Tibial artery (tissue), 4 donors: ENCODE data around the gene LRBA.

Experiments
- DNase-seq, 2 donors: peaks; one replicate each; pipeline ENCODE4 v3.0.0-alpha.2; 2019
- H3K27ac ChIP-seq, 2 donors: fragments of 200-600 bp; sonication (generic) in 1 of 2; 1 replicate in 1 of 2; 2 replicates in 1 of 2; pipeline ENCODE4 v1.5.1; 2018 to 2019; ENCODE audit warnings: mild to moderate bottlenecking in 1 of 2
- H3K27me3 ChIP-seq, 2 donors: fragments of 200-600 bp; sonication (generic) in 1 of 2; one replicate each; pipeline versions ENCODE4 v1.5.1 to v1.6.0; 2016 to 2019
- H3K36me3 ChIP-seq, 3 donors: fragments of 200-600 bp; sonication (generic) in 2 of 3; one replicate each; pipeline ENCODE4 v1.5.1; 2016 to 2019; ENCODE audit warnings: mild to moderate bottlenecking in 2 of 3
- H3K4me1 ChIP-seq, 4 donors: fragments of 200-600 bp; sonication (generic) in 2 of 4; 1 replicate in 3 of 4; 2 replicates in 1 of 4; pipeline ENCODE4 v1.5.1; 2016 to 2019
- H3K4me3 ChIP-seq, 2 donors: fragments of 200-600 bp; sonication (generic) in 1 of 2; 1 replicate in 1 of 2; 2 replicates in 1 of 2; pipeline ENCODE4 v1.5.1; 2018 to 2019; ENCODE audit warnings: mild to moderate bottlenecking in 2 of 2
- H3K9me3 ChIP-seq, 3 donors: fragments of 200-600 bp; sonication (generic) in 1 of 3; one replicate each; pipeline ENCODE4 v1.5.1; 2016 to 2019
- intact Hi-C: fragments of 100-400 bp; cut with DNase I; formaldehyde crosslinking; loops from one replicate; pipeline ENCODE4 v1.15.0; 2023; ENCODE audit warnings: low total_unique reads
- TF ChIP-seq, protein P1 (sequence below), 2 experiments: fragments of 200-600 bp in 1 of 2; fragments of 450-650 bp in 1 of 2; IDR thresholded peaks; one replicate each; pipeline ENCODE4 v1.5.1; 2017 to 2019; ENCODE audit warnings: antibody characterized with exemption in 2 of 2, mild to moderate bottlenecking in 1 of 2, moderate library complexity in 1 of 2

LRBA gene

DNA sequence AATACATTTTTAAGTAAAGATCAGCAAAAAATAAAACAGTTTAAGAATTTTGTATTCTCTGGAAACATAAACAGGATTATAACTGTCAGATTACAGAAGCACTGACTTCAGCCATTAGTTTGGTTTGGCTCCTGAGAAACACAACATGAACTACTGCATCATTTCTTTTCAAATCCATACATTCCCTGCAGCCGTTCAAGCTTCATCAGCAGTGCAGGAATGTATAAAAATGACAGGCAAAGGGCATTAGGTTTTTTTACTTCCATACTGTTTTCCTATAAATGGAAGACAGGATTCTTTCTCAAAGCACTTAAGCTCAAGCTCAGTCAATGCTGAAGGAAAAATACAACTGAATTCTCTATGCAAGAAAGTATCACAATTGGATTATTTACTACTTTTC lies 437.3 kb downstream of the LRBA start:
- Histone ChIP-seq H3K27ac (no peak overlapping the region), H3K4me3 (no peak overlapping the region)
- intact Hi-C loops = no loop called here

GRCh38 chr4:150574678-150575077 lies 440.4 kb downstream of the LRBA start:
- Histone ChIP-seq H3K4me3 (no peak overlapping the region), H3K9me3 (no peaks in the 10 kb centered on the region), H3K27me3 (no peaks in the 10 kb centered on the region), H3K27ac (no peak overlapping the region), H3K4me1 (no peaks in the 10 kb centered on the region), H3K36me3 (no peaks in the 10 kb centered on the region)
- TF ChIP-seq, protein P1, sequence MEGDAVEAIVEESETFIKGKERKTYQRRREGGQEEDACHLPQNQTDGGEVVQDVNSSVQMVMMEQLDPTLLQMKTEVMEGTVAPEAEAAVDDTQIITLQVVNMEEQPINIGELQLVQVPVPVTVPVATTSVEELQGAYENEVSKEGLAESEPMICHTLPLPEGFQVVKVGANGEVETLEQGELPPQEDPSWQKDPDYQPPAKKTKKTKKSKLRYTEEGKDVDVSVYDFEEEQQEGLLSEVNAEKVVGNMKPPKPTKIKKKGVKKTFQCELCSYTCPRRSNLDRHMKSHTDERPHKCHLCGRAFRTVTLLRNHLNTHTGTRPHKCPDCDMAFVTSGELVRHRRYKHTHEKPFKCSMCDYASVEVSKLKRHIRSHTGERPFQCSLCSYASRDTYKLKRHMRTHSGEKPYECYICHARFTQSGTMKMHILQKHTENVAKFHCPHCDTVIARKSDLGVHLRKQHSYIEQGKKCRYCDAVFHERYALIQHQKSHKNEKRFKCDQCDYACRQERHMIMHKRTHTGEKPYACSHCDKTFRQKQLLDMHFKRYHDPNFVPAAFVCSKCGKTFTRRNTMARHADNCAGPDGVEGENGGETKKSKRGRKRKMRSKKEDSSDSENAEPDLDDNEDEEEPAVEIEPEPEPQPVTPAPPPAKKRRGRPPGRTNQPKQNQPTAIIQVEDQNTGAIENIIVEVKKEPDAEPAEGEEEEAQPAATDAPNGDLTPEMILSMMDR (IDR thresholded peaks at IDR 0.05) = no peak
- intact Hi-C loops = no loop called here
- no peak for DNase-seq

More for the DNA sequence above, 437.3 kb downstream of the LRBA start:
- H3K9me3 ChIP-seq = no peaks in the 10 kb centered on the region
- H3K27me3 ChIP-seq = no peaks in the 10 kb centered on the region
- no peak for DNase-seq
- H3K36me3 ChIP-seq = no peaks in the 10 kb centered on the region
- TF ChIP-seq, protein P1 (IDR thresholded peaks at IDR 0.05) = no peak
- H3K4me1 ChIP-seq = no peaks in the 10 kb centered on the region

DNA sequence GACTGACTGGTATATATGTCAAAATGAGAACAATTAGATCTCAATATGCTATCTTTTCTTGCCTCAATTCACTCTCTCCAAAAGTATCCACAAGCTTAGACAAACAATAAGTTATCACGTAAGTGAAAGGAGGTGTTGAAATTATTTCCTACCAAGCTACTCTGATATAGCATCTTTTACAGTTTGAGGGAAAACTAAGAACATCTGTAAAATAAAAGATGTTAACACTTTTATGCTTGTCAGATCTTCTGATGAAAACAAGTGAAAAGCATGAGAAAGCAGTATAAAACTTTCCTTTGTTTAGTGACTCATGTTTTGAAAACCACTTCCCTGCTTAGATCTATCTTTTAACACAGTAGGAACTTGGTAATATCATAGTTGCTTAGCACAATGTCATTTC lies 441.6 kb downstream of the LRBA start:
- Histone ChIP-seq H3K4me3 (no peak overlapping the region), H3K27ac (no peak overlapping the region), H3K27me3 (no peaks in the 10 kb centered on the region), H3K36me3 (no peaks in the 10 kb centered on the region), H3K4me1 (no peaks in the 10 kb centered on the region), H3K9me3 (no peaks in the 10 kb centered on the region)
- intact Hi-C loops = no loop called here
- DNase-seq = no peak
- TF ChIP-seq, protein P1 (IDR thresholded peaks at IDR 0.05) = no peak

DNA sequence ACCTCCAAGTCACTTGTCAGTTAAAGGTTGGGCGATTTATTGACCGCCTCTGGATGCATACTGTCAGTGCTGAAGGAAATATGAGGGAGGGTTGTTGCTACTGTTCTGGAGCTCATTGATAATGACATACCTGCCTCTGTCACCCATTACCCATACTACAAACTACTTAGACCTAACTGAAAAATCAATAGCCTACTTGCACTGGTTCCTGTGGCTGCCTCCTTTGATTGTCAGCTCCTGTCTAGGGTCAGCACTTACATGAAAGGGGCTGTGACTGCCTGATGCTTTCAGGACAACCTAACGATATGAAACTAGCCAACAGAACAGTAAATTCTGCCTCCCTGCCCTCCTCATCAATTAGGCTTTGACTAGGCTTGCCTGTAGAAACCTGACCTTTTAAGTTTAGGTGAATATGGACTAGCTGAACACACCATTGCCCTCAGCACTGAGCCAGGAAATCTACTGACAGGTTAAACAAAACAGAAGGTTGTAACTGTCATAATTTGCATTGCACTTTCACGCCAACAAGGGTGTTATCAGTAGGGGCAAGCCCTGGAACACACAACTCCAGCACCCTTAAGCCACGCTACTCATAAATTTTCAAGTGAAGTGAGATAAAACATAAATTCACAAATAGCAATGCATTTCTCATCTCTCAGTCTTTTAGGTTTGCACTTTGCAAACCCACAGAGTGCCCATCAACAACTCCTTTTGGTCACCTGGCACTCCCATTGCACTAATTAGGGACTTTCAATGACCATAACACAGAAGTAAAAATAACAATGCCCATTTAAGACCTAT lies 442.2 kb downstream of the LRBA start:
- DNase-seq = no peak
- no peaks in the 10 kb centered on the region for H3K9me3 ChIP-seq
- no peak overlapping the region for H3K4me3 ChIP-seq
- H3K36me3 ChIP-seq = no peaks in the 10 kb centered on the region
- no peak overlapping the region for H3K27ac ChIP-seq
- intact Hi-C loops = no loop called here
- no peaks in the 10 kb centered on the region for H3K4me1 ChIP-seq
- TF ChIP-seq, protein P1 (IDR thresholded peaks at IDR 0.05) = no peak
- no peaks in the 10 kb centered on the region for H3K27me3 ChIP-seq

DNA sequence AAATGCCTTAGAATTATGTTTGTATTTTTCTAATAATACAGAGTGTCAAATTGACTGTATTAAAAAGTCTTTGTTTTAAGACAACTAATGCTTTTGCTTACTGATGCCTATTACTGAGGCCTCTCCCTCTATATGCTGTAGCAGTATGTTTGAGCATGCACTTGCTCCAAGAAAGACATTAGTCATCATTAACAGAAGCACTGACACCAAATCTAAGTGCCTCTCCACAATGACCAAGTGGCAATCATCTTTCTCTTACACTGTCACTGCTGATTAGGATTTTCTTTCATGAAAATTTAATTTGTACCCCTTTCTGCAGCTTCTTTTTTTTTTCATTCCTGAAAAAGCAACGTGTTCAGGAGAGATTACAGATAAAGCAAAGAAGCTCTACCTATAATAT lies 444.2 kb downstream of the LRBA start:
- H3K27ac ChIP-seq = no peak overlapping the region
- TF ChIP-seq, protein P1 (IDR thresholded peaks at IDR 0.05) = no peak
- intact Hi-C loops = no loop called here
- DNase-seq = no peak
- no peak overlapping the region for H3K4me3 ChIP-seq
- H3K4me1 ChIP-seq = no peaks in the 10 kb centered on the region
- H3K9me3 ChIP-seq = no peaks in the 10 kb centered on the region
- H3K36me3 ChIP-seq = no peaks in the 10 kb centered on the region
- H3K27me3 ChIP-seq = no peaks in the 10 kb centered on the region
